ENCODE results near the gene MTMR3.

GRCh38 chr22:30044881-30045493, 162.0 kb downstream of the MTMR3 start:
- TF ChIP-seq CTCF (IDR thresholded peaks at IDR 0.05), result no peak
- no peak for TF ChIP-seq POLR2A (IDR thresholded peaks at IDR 0.05)
- TF ChIP-seq POLR2AphosphoS5 (IDR thresholded peaks at IDR 0.05), result no peak

Data from breast epithelium (tissue), 3 donors.